ENCODE data around the gene ZNF493.

Gene ZNF493

DNA sequence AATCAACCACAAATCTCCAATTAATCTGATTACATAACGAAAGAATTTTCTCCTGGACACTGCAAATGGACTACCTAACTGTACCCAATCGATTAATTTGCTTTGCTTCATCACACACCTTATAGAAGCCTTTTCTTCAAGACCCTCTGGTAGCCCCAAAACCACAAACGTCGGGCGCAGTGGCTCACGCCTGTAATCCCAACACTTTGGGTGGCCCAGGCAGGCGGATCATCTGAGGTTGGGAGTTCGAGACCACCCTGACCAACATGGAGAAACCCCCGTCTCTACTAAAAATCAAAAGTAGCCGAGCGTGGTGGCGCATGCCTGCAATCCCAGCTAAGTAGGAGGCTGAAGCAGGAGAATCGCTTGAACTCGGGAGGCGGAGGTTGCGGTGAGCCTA, 65.6 kb downstream of the ZNF493 start:
- no peak overlapping the region for H4K12ac ChIP-seq (ENCODE audit: low read depth, low read length)
- H3K18ac ChIP-seq (ENCODE audit: low read length) = no peak overlapping the region
- H2AFZ ChIP-seq (ENCODE audit: insufficient read depth, low read length, poor library complexity) = no peak overlapping the region
- peak overlapping the region; percentile 38 for H3K4me3 ChIP-seq (ENCODE audit: low read depth, low read length)
- no peak overlapping the region for H2BK120ac ChIP-seq (ENCODE audit: insufficient read depth, low read length, poor library complexity)
- no peak overlapping the region for H2BK12ac ChIP-seq (ENCODE audit: low read length)
- H3K79me1 ChIP-seq (ENCODE audit: low read length) = peaks cover 5% of the 10 kb centered on the region
- no peaks in the 10 kb centered on the region for H3K27me3 ChIP-seq (ENCODE audit: insufficient read depth, low read length)
- peak overlapping the region; percentile 3 for H3K4ac ChIP-seq (ENCODE audit: low read depth, low read length)
- H2AK5ac ChIP-seq (ENCODE audit: low read length) = no peak overlapping the region
- no peak overlapping the region for H3K9ac ChIP-seq (ENCODE audit: low read length)
- no peak overlapping the region for H3K23ac ChIP-seq (ENCODE audit: low read length)
- H3K4me1 ChIP-seq (ENCODE audit: control insufficient read depth in 1 of 2, insufficient read depth in 2 of 2, low read length in 2 of 2) = peaks cover 2% of the 10 kb centered on the region in 2 experiments
- H3K27ac ChIP-seq (ENCODE audit: low read depth, low read length) = no peak overlapping the region
- H3K36me3 ChIP-seq (ENCODE audit: control insufficient read depth in 1 of 2, insufficient read depth in 2 of 2, low read length in 2 of 2) = peaks cover 4 to 8% of the 10 kb centered on the region in 2 experiments
- H3K9me3 ChIP-seq (ENCODE audit: insufficient read depth, low read depth, low read length) = no peaks in the 10 kb centered on the region
- no peak overlapping the region for H4K8ac ChIP-seq (ENCODE audit: low read depth, low read length)
- H2BK5ac ChIP-seq (ENCODE audit: low read depth, low read length, poor library complexity) = no peak overlapping the region
- WGBS (ENCODE audit: extremely low coverage, insufficient coverage, insufficient read length) = no CpG with 5 or more reads among the region's 16 CpGs
- H3K4me2 ChIP-seq (ENCODE audit: low read length) = peak overlapping the region; percentile 64
- no peak overlapping the region for H4K91ac ChIP-seq (ENCODE audit: low read depth, low read length)
- H3K14ac ChIP-seq (ENCODE audit: low read length) = no peak overlapping the region
- peaks cover 7% of the 10 kb centered on the region for H3K79me2 ChIP-seq (ENCODE audit: control insufficient read depth, insufficient read depth, low read length, poor library complexity)
- DNase-seq = no peak

DNA sequence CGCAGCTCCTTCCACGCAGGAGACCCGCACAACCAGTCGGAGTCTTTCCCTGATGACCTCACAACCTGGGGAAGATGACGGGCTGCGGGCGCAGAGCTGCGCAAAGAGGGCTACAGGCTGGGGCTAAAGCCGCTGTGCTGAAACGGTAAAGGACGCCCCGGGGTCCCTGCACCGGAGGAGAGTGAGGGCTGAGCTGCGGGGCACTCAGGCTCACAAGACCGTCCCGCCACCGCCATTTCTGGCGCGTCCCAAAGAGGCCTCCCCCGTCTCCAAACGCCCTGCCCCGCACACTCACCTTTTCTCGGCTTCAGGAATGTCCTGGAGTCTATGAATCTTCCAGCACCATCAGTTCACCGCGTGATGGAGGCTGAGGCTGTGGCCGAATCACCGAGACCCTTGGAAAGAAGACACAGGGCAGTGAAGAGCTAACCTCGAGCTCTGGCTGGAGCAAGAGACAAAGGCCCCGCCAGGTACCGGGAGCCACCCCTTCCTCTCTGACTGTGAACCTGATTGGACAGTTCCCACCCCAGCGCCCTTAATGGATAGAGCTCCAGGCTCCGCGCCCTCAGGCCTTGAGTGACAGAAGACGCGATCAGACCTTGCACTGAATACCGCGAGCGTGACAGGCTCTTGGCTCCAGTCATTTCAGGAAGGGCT, 66.6 kb downstream of the ZNF493 start:
- H3K27ac ChIP-seq (ENCODE audit: low read depth, low read length) = peak overlapping the region; percentile 28

DNA sequence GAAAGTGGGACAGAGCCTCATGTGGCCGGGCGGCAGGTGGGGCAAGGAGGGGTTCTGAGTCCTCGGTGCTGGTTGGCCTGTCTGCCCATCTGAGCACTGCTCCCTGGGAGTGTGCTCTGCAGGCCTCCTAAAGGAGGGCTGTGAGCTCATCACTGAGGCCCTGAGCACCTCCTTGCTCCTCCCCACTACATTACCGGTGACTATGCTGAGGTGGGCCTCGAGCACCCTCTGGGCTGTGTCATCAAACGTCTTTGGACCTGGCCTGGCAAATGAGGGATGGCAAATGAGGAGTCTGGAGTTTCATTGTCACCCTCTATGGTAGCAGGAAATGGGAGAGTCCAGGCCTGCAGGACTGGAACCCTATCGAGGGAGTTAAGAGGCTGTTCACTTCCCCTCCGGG, 69.7 kb downstream of the ZNF493 start:
- WGBS (ENCODE audit: extremely low coverage, insufficient coverage, insufficient read length) = no CpG with 5 or more reads among the region's 8 CpGs
- Histone ChIP-seq H3K27ac (ENCODE audit: low read depth, low read length) (no peak overlapping the region), H4K91ac (ENCODE audit: low read depth, low read length) (no peak overlapping the region), H3K18ac (ENCODE audit: low read length) (no peak overlapping the region), H3K4me3 (ENCODE audit: low read depth, low read length) (no peak overlapping the region), H3K14ac (ENCODE audit: low read length) (no peak overlapping the region), H3K9ac (ENCODE audit: low read length) (no peak overlapping the region), H3K79me1 (ENCODE audit: low read length) (peaks cover 5% of the 10 kb centered on the region), H2BK120ac (ENCODE audit: insufficient read depth, low read length, poor library complexity) (no peak overlapping the region), H2BK5ac (ENCODE audit: low read depth, low read length, poor library complexity) (no peak overlapping the region), H3K9me3 (ENCODE audit: insufficient read depth, low read depth, low read length) (peaks cover 2% of the 10 kb centered on the region), H2BK12ac (ENCODE audit: low read length) (no peak overlapping the region), H3K27me3 (ENCODE audit: insufficient read depth, low read length) (no peaks in the 10 kb centered on the region), H3K4me1 (ENCODE audit: control insufficient read depth in 1 of 2, insufficient read depth in 2 of 2, low read length in 2 of 2) (peaks cover 2% of the 10 kb centered on the region in 2 experiments), H2AK5ac (ENCODE audit: low read length) (no peak overlapping the region), H2AFZ (ENCODE audit: insufficient read depth, low read length, poor library complexity) (no peak overlapping the region), H4K8ac (ENCODE audit: low read depth, low read length) (no peak overlapping the region), H3K36me3 (ENCODE audit: control insufficient read depth in 1 of 2, insufficient read depth in 2 of 2, low read length in 2 of 2) (no peaks in the 10 kb centered on the region), H3K4ac (ENCODE audit: low read depth, low read length) (no peak overlapping the region), H4K12ac (ENCODE audit: low read depth, low read length) (no peak overlapping the region), H3K4me2 (ENCODE audit: low read length) (no peak overlapping the region), H3K79me2 (ENCODE audit: control insufficient read depth, insufficient read depth, low read length, poor library complexity) (peaks cover 7% of the 10 kb centered on the region), H3K23ac (ENCODE audit: low read length) (no peak overlapping the region)
- no peak for DNase-seq

More for the DNA sequence above, 66.6 kb downstream of the ZNF493 start:
- Histone ChIP-seq H2BK12ac (ENCODE audit: low read length) (peak overlapping the region; percentile 45), H3K79me1 (ENCODE audit: low read length) (peaks cover 5% of the 10 kb centered on the region), H3K14ac (ENCODE audit: low read length) (peak overlapping the region; percentile 32), H2AFZ (ENCODE audit: insufficient read depth, low read length, poor library complexity) (peak overlapping the region; percentile 24), H2BK5ac (ENCODE audit: low read depth, low read length, poor library complexity) (peak overlapping the region; percentile 13), H3K27me3 (ENCODE audit: insufficient read depth, low read length) (no peaks in the 10 kb centered on the region), H2BK120ac (ENCODE audit: insufficient read depth, low read length, poor library complexity) (peak overlapping the region; percentile 44), H4K91ac (ENCODE audit: low read depth, low read length) (peak overlapping the region; percentile 22), H3K4me1 (ENCODE audit: control insufficient read depth in 1 of 2, insufficient read depth in 2 of 2, low read length in 2 of 2) (peaks cover 2% of the 10 kb centered on the region in 2 experiments), H3K9ac (ENCODE audit: low read length) (peak overlapping the region; percentile 88), H4K12ac (ENCODE audit: low read depth, low read length) (peak overlapping the region; percentile 29), H3K9me3 (ENCODE audit: insufficient read depth, low read depth, low read length) (no peaks in the 10 kb centered on the region), H3K79me2 (ENCODE audit: control insufficient read depth, insufficient read depth, low read length, poor library complexity) (peaks cover 7% of the 10 kb centered on the region), H3K4me2 (ENCODE audit: low read length) (peak overlapping the region; percentile 64), H3K4me3 (ENCODE audit: low read depth, low read length) (peak overlapping the region; percentile 88), H3K4ac (ENCODE audit: low read depth, low read length) (peak overlapping the region; percentile 14), H3K36me3 (ENCODE audit: control insufficient read depth in 1 of 2, insufficient read depth in 2 of 2, low read length in 2 of 2) (peaks cover 1 to 5% of the 10 kb centered on the region in 2 experiments), H4K8ac (ENCODE audit: low read depth, low read length) (peak overlapping the region; percentile 20), H3K18ac (ENCODE audit: low read length) (peak overlapping the region; percentile 23), H3K23ac (ENCODE audit: low read length) (no peak overlapping the region), H2AK5ac (ENCODE audit: low read length) (no peak overlapping the region)
- DNase-seq = peak; percentile 87 to 88
- no CpG with 5 or more reads among the region's 38 CpGs for WGBS (ENCODE audit: extremely low coverage, insufficient coverage, insufficient read length)

DNA sequence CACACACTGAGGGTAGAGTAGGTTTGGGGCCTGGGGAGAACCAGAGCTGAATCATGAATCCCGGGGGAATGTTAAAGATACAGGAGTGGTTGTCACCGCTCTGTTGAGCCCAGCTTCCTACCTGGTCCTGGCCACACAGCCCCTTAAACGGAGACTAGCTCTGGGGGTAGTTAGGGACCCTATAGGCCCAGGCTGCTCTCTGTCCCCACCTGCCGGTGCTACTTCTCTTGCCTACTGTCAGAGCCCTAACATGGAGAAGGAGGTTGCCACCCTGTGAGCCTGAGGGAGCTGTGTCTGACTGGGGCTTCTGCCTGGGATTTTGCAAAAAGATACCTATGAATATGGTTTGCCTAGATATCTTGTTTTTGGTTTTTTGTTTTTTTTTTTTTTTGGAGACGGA, 71.9 kb downstream of the ZNF493 start:
- H2BK5ac ChIP-seq (ENCODE audit: low read depth, low read length, poor library complexity) = no peak overlapping the region
- H3K36me3 ChIP-seq (ENCODE audit: control insufficient read depth in 1 of 2, insufficient read depth in 2 of 2, low read length in 2 of 2) = no peaks in the 10 kb centered on the region
- no CpG with 5 or more reads among the region's 5 CpGs for WGBS (ENCODE audit: extremely low coverage, insufficient coverage, insufficient read length)
- H4K91ac ChIP-seq (ENCODE audit: low read depth, low read length) = no peak overlapping the region
- H4K8ac ChIP-seq (ENCODE audit: low read depth, low read length) = no peak overlapping the region
- H2BK120ac ChIP-seq (ENCODE audit: insufficient read depth, low read length, poor library complexity) = no peak overlapping the region
- H2AFZ ChIP-seq (ENCODE audit: insufficient read depth, low read length, poor library complexity) = no peak overlapping the region
- no peaks in the 10 kb centered on the region for H3K4me1 ChIP-seq (ENCODE audit: control insufficient read depth in 1 of 2, insufficient read depth in 2 of 2, low read length in 2 of 2)
- H3K4ac ChIP-seq (ENCODE audit: low read depth, low read length) = no peak overlapping the region
- H3K27ac ChIP-seq (ENCODE audit: low read depth, low read length) = no peak overlapping the region
- H3K14ac ChIP-seq (ENCODE audit: low read length) = no peak overlapping the region
- no peak overlapping the region for H3K18ac ChIP-seq (ENCODE audit: low read length)
- H4K12ac ChIP-seq (ENCODE audit: low read depth, low read length) = no peak overlapping the region
- H3K9ac ChIP-seq (ENCODE audit: low read length) = no peak overlapping the region
- no peak overlapping the region for H3K23ac ChIP-seq (ENCODE audit: low read length)
- H3K4me3 ChIP-seq (ENCODE audit: low read depth, low read length) = no peak overlapping the region
- no peaks in the 10 kb centered on the region for H3K27me3 ChIP-seq (ENCODE audit: insufficient read depth, low read length)
- H3K9me3 ChIP-seq (ENCODE audit: insufficient read depth, low read depth, low read length) = peaks cover 2% of the 10 kb centered on the region
- no peaks in the 10 kb centered on the region for H3K79me1 ChIP-seq (ENCODE audit: low read length)
- H2AK5ac ChIP-seq (ENCODE audit: low read length) = no peak overlapping the region
- DNase-seq = no peak
- no peak overlapping the region for H2BK12ac ChIP-seq (ENCODE audit: low read length)
- H3K4me2 ChIP-seq (ENCODE audit: low read length) = no peak overlapping the region
- H3K79me2 ChIP-seq (ENCODE audit: control insufficient read depth, insufficient read depth, low read length, poor library complexity) = no peaks in the 10 kb centered on the region
